ENCODE data around the gene MAEA.

GRCh38 chr4:1332686-1333085 is 43.0 kb downstream of the MAEA start:
- TF ChIP-seq CTCF (IDR thresholded peaks at IDR 0.05; ENCODE audit: borderline replicate concordance, extremely low read depth, low read length, poor library complexity, severe bottlenecking) (no peak), EZH2 (IDR thresholded peaks at IDR 0.05; ENCODE audit: borderline replicate concordance, low read depth, low read length, severe bottlenecking) (no peak)
